B cell (primary cell): ENCODE results near the gene TENT4B. TPM values are rescaled to one million over a fixed set of nuclear protein-coding genes. Genes with fewer than 3 reads are reported as not detected.

Source experiments
- ATAC-seq: fragments of 200-7000 bp; cut with Tn5 transposase; one replicate; pipeline ENCODE4 v1.10.0; 2021; ENCODE audit warnings: low read depth, mild to moderate bottlenecking, moderate number of reproducible peaks, moderate library complexity
- CTCF ChIA-PET: fragments of 350-600 bp; sonication (Branson Sonifier 250); formaldehyde crosslinking; loops from one replicate; lab custom pipeline; 2021; ENCODE audit warnings: antibody characterized with exemption, inconsistent platforms; lab: Charles Lee
- POLR2A ChIA-PET: fragments of 350-600 bp; sonication (Branson Sonifier 250); formaldehyde crosslinking; loops from one replicate; lab custom pipeline; 2021; ENCODE audit warnings: antibody characterized with exemption; lab: Charles Lee
- DNase-seq: peaks from one replicate; pipeline ENCODE4 v3.0.0; 2013
- H2AFZ ChIP-seq: 2 replicates; pipeline ENCODE4 v1.6.1; 2012; ENCODE audit warnings: mild to moderate bottlenecking, low read depth, low read length; ENCODE audit not compliant: insufficient read depth, poor library complexity, severe bottlenecking
- H3K27ac ChIP-seq, 2 donors: 1 replicate in 1 of 2; 2 replicates in 1 of 2; pipeline ENCODE4 v1.5.1; 2012 to 2013; ENCODE audit warnings: low read length in 2 of 2, mild to moderate bottlenecking in 2 of 2, moderate library complexity in 1 of 2
- H3K27me3 ChIP-seq, 4 experiments: fragments of 200-600 bp in 1 of 4; sonication (generic) in 1 of 4; replicated peaks in 1 of 4; 1 replicate in 2 of 4; 2 replicates in 2 of 4; pipeline versions ENCODE4 v1.6.1 to v1.7.0; 2013 to 2016; ENCODE audit warnings: low read length in 3 of 4, mild to moderate bottlenecking in 2 of 4, mixed read lengths in 1 of 4, moderate library complexity in 1 of 4; ENCODE audit not compliant: insufficient read depth in 4 of 4, control insufficient read depth in 3 of 4; ENCODE audit errors: control extremely low read depth in 1 of 4
- H3K36me3 ChIP-seq, 2 experiments: replicated peaks in 1 of 2; 1 replicate in 1 of 2; 2 replicates in 1 of 2; pipeline versions ENCODE4 v1.6.1 to v1.7.1; 2013; ENCODE audit warnings: low read length in 1 of 2; ENCODE audit not compliant: insufficient read depth in 2 of 2, control insufficient read depth in 1 of 2; ENCODE audit errors: control extremely low read depth in 1 of 2, extremely low read depth in 1 of 2
- H3K4me1 ChIP-seq, 2 donors: fragments of 200-600 bp in 1 of 2; sonication (generic) in 1 of 2; 1 replicate in 1 of 2; 2 replicates in 1 of 2; pipeline versions ENCODE4 v1.5.1 to v1.6.1; 2013 to 2017; ENCODE audit warnings: low read length in 2 of 2; ENCODE audit not compliant: control insufficient read depth in 2 of 2, insufficient read depth in 2 of 2
- H3K4me2 ChIP-seq: replicated peaks from 2 replicates; pipeline ENCODE3; 2012; ENCODE audit warnings: mild to moderate bottlenecking, low read depth, low read length; ENCODE audit not compliant: poor library complexity, severe bottlenecking
- H3K4me3 ChIP-seq, 5 experiments: fragments of 200-600 bp in 1 of 5; sonication (generic) in 1 of 5; 1 replicate in 3 of 5; 2 replicates in 2 of 5; pipeline versions ENCODE4 v1.5.1 to v1.7.0; 2011 to 2016; ENCODE audit warnings: low read length in 4 of 5, mild to moderate bottlenecking in 4 of 5, low read depth in 2 of 5, control low read depth in 1 of 5, moderate library complexity in 1 of 5; ENCODE audit not compliant: insufficient read depth in 1 of 5; ENCODE audit errors: control extremely low read depth in 1 of 5, extremely low read depth in 1 of 5
- H3K79me2 ChIP-seq: fragments of 200-600 bp; sonication (generic); one replicate; pipeline ENCODE4 v1.6.0; 2016; ENCODE audit warnings: low read length; ENCODE audit not compliant: control insufficient read depth, insufficient read depth
- H3K9ac ChIP-seq: fragments of 200-600 bp; sonication (generic); 2 replicates; pipeline ENCODE4 v1.6.1; 2017; ENCODE audit warnings: mild to moderate bottlenecking, low read length, moderate library complexity
- H3K9me3 ChIP-seq, 3 donors: one replicate each; pipeline versions ENCODE4 v1.6.1 to v1.7.1; 2013; ENCODE audit warnings: low read length in 2 of 3; ENCODE audit not compliant: control insufficient read depth in 2 of 3, insufficient read depth in 1 of 3; ENCODE audit errors: control extremely low read depth in 1 of 3
- H4K20me1 ChIP-seq: 2 replicates; pipeline ENCODE4 v1.6.0; 2012; ENCODE audit warnings: mild to moderate bottlenecking, low read length; ENCODE audit not compliant: insufficient read depth, control insufficient read depth, poor library complexity, severe bottlenecking
- H3K27ac Mint-ChIP-seq: one replicate; pipeline ENCODE4 v1.8.0; 2021; ENCODE audit warnings: mixed read lengths
- H3K27me3 Mint-ChIP-seq: one replicate; pipeline ENCODE4 v1.8.0; 2021; ENCODE audit warnings: mixed read lengths
- H3K4me1 Mint-ChIP-seq: one replicate; pipeline ENCODE4 v1.8.0; 2021; ENCODE audit warnings: mixed read lengths
- H3K4me3 Mint-ChIP-seq: one replicate; pipeline ENCODE4 v1.8.0; 2021; ENCODE audit warnings: mixed read lengths
- H3K9me3 Mint-ChIP-seq: one replicate; pipeline ENCODE4 v1.8.0; 2022; ENCODE audit warnings: mixed read lengths; ENCODE audit not compliant: insufficient read depth
- CTCF ChIP-seq: fragments of 200-600 bp; IDR thresholded peaks from one replicate; pipeline ENCODE4 v1.8.0; 2022; ENCODE audit warnings: antibody characterized with exemption, mild to moderate bottlenecking
- EZH2 ChIP-seq: IDR thresholded peaks from 2 replicates; pipeline ENCODE4 v1.6.1; 2012; ENCODE audit warnings: borderline replicate concordance, low read depth, mild to moderate bottlenecking, moderate library complexity, low read length; ENCODE audit not compliant: insufficient read depth, poor library complexity, severe bottlenecking
- WGBS: methylation state at CpG from one replicate; pipeline ENCODE4 v1.1.5; 2013; ENCODE audit warnings: missing lambda C conversion rate; ENCODE audit not compliant: insufficient coverage; 5-methylcytosine and 5-hydroxymethylcytosine counted together
- intact Hi-C: fragments of 100-400 bp; cut with micrococcal nuclease; formaldehyde crosslinking; loops from one replicate; pipeline ENCODE4 v1.10.0; 2022
- polyA plus RNA-seq: library from polyadenylated mRNA; depleted of rRNA; stranded (reverse); fragments of >200 nt; gene quantifications from 2 replicates; pipeline ENCODE4 v1.2.3, GENCODE V29; 2012
- total RNA-seq, 2 donors: library from RNA; stranded (reverse); fragments of 120-200 nt in 1 of 2; gene quantifications; 1 replicate in 1 of 2; 2 replicates in 1 of 2; pipeline versions ENCODE4 v1.2.3 to v1.2.4, GENCODE V29; 2013 to 2022

TENT4B gene
- total and polyA plus RNA-seq, 2 donors (not counting 1 experiment from before 2014, with no cell fraction given) = 6.1 to 17.1 TPM

- 92% methylated on average over 6 of the region's 6 CpGs for WGBS
- DNase-seq (no peak), ATAC-seq (no peak)
- Mint-ChIP-seq H3K27me3 (no peaks in the 10 kb centered on the region), H3K4me1 (no peaks in the 10 kb centered on the region), H3K9me3 (no peaks in the 10 kb centered on the region), H3K4me3 (no peak overlapping the region), H3K27ac (no peak overlapping the region)
- Histone ChIP-seq H2AFZ (no peak overlapping the region), H4K20me1 (no peaks in the 10 kb centered on the region), H3K9ac (no peak overlapping the region), H3K4me3 (no peak overlapping the region), H3K27ac (no peak overlapping the region), H3K27me3 (no peaks in the 10 kb centered on the region), H3K4me1 (no peaks in the 10 kb centered on the region), H3K79me2 (no peaks in the 10 kb centered on the region), H3K36me3 (peaks cover 0 to 3% of the 10 kb centered on the region in 2 experiments), H3K4me2 (no peak overlapping the region), H3K9me3 (no peaks in the 10 kb centered on the region)
- TF ChIP-seq EZH2 (no peak), CTCF (no peak)
- POLR2A ChIA-PET = no interaction called here
- intact Hi-C loops = no loop called here
- CTCF ChIA-PET = interaction anchor here (0.6 kb wide), 1 partner anchor 25 kb away, joined by 3 read pairs; no protein-coding TSS in a partner anchor
Observed at GRCh38 chr16:50235581-50235980, 82.5 kb downstream of the TENT4B start.

- no peak overlapping the region for H3K4me2 ChIP-seq
- DNase-seq (no peak), ATAC-seq (no peak)
- H3K27me3 Mint-ChIP-seq = no peaks in the 10 kb centered on the region
- no peak overlapping the region for H3K27ac ChIP-seq
- ChIA-PET CTCF (interaction anchor here (0.7 kb wide), 1 partner anchor 112 kb away, joined by 3 read pairs; no protein-coding TSS in a partner anchor), POLR2A (no interaction called here)
- H3K9me3 Mint-ChIP-seq = no peaks in the 10 kb centered on the region
- no peak overlapping the region for H3K9ac ChIP-seq
- H3K4me3 Mint-ChIP-seq = no peak overlapping the region
- no peaks in the 10 kb centered on the region for H3K4me1 ChIP-seq
- 90% methylated on average over 2 of the region's 3 CpGs for WGBS
- no peaks in the 10 kb centered on the region for H3K79me2 ChIP-seq
- H3K4me1 Mint-ChIP-seq = no peaks in the 10 kb centered on the region
- no peak overlapping the region for H3K4me3 ChIP-seq
- H3K9me3 ChIP-seq = no peaks in the 10 kb centered on the region
- intact Hi-C loops = no loop called here
- no peaks in the 10 kb centered on the region for H3K36me3 ChIP-seq
- no peak overlapping the region for H3K27ac Mint-ChIP-seq
- TF ChIP-seq EZH2 (no peak), CTCF (no peak)
- no peaks in the 10 kb centered on the region for H4K20me1 ChIP-seq
- H3K27me3 ChIP-seq = no peaks in the 10 kb centered on the region
- H2AFZ ChIP-seq = no peak overlapping the region
Observed at GRCh38 chr16:50238314-50238713, 85.2 kb downstream of the TENT4B start.
